GM19397 (cell line): ENCODE measurements around the gene BTNL9.
"Not testable (repeated sequence)": the region's sequence is repeated elsewhere in the genome, so short reads cannot be mapped to it uniquely, and the experiment has no call there.

Experiments
- ATAC-seq: cut with Tn5 transposase; IDR thresholded peaks from one replicate; pipeline ENCODE4 v1.9.1; 2021; ENCODE audit warnings: mild to moderate bottlenecking, moderate library complexity; ENCODE audit not compliant: unreplicated experiment

The BTNL9 gene

GRCh38 chr5:181039931-181040630, at the start of gene BTNL9:
Gene BTNL9, plus strand, starts transcription at chr5:181040266. Its CDS starts 5,224 bp downstream, at chr5:181045490.
- no peak for ATAC-seq

- no peak for ATAC-seq
Measured at GRCh38 chr5:180990882-180991242, 49.2 kb upstream of the BTNL9 start.

GRCh38 chr5:181001947-181002346, 38.1 kb upstream of the BTNL9 start:
- no peak for ATAC-seq

- ATAC-seq, result no peak
Measured at GRCh38 chr5:181005791-181006190, 34.3 kb upstream of the BTNL9 start.

- ATAC-seq, result no peak
Measured at GRCh38 chr5:181008136-181008535, 31.9 kb upstream of the BTNL9 start.

- not testable (repeated sequence) for ATAC-seq
Measured at GRCh38 chr5:181010018-181010417, 30.0 kb upstream of the BTNL9 start.

- not testable (repeated sequence) for ATAC-seq
Measured at GRCh38 chr5:181014654-181015053, 25.4 kb upstream of the BTNL9 start.

- ATAC-seq, result not testable (repeated sequence)
Measured at GRCh38 chr5:181017448-181017847, 22.6 kb upstream of the BTNL9 start.

GRCh38 chr5:181020688-181021087, 19.4 kb upstream of the BTNL9 start:
- ATAC-seq, result no peak

GRCh38 chr5:181024245-181025064, 15.6 kb upstream of the BTNL9 start:
- ATAC-seq, result no peak

GRCh38 chr5:181027452-181028031, 12.5 kb upstream of the BTNL9 start:
- no peak for ATAC-seq

- ATAC-seq, result no peak
Measured at GRCh38 chr5:181028032-181028819, 11.8 kb upstream of the BTNL9 start.

- no peak for ATAC-seq
Measured at GRCh38 chr5:181031716-181032115, 8.3 kb upstream of the BTNL9 start.

- ATAC-seq, result no peak
Measured at GRCh38 chr5:181035991-181036815, 3.9 kb upstream of the BTNL9 start.

- no peak for ATAC-seq
Measured at GRCh38 chr5:181036816-181037364, 3.2 kb upstream of the BTNL9 start.

GRCh38 chr5:181037365-181037861, 2.7 kb upstream of the BTNL9 start:
- ATAC-seq, result no peak

GRCh38 chr5:181039471-181039870, 595 bp upstream of the BTNL9 start:
- no peak for ATAC-seq

- no peak for ATAC-seq
Measured at GRCh38 chr5:181040631-181040945, 522 bp downstream of the BTNL9 start.

GRCh38 chr5:181041043-181041442, 977 bp downstream of the BTNL9 start:
- no peak for ATAC-seq
